Activated T-cell treated with anti-CD3 and anti-CD28 coated beads, Interleukin-2, amount 50 U/mL, for 72 hours (primary cell): ENCODE data around the gene CDK5R2. TPM values are rescaled to one million over a fixed set of nuclear protein-coding genes. Genes with fewer than 3 reads are reported as not detected.

Experiments
- ATAC-seq, 2 donors: fragments of 150-1000 bp; cut with Tn5 transposase; replicated peaks in 1 of 2; 2 replicates each; pipeline ENCODE4 v1.10.0; 2021; ENCODE audit warnings: moderate library complexity in 2 of 2, mild to moderate bottlenecking in 1 of 2
- DNase-seq, 2 donors: peaks; one replicate each; pipeline ENCODE4 v3.0.0; 2021 to 2022; ENCODE audit warnings: mixed read lengths in 1 of 2
- H3K27ac Mint-ChIP-seq: one replicate; pipeline ENCODE4 v1.8.0; 2022; ENCODE audit warnings: mild to moderate bottlenecking, moderate library complexity, mixed read lengths
- H3K27me3 Mint-ChIP-seq: one replicate; pipeline ENCODE4 v1.8.0; 2022; ENCODE audit warnings: low read depth, mixed read lengths
- H3K36me3 Mint-ChIP-seq, 2 donors: one replicate each; pipeline ENCODE4 v1.8.0; 2022; ENCODE audit warnings: mixed read lengths in 2 of 2, mild to moderate bottlenecking in 1 of 2; ENCODE audit not compliant: insufficient read depth in 2 of 2
- H3K4me1 Mint-ChIP-seq: one replicate; pipeline ENCODE4 v1.8.0; 2022; ENCODE audit warnings: low read depth, mixed read lengths
- H3K4me3 Mint-ChIP-seq, 2 donors: one replicate each; pipeline ENCODE4 v1.8.0; 2022; ENCODE audit warnings: mild to moderate bottlenecking in 2 of 2, mixed read lengths in 2 of 2, moderate library complexity in 2 of 2
- H3K9me3 Mint-ChIP-seq, 2 donors: one replicate each; pipeline ENCODE4 v1.8.0; 2022; ENCODE audit warnings: mixed read lengths in 2 of 2
- total RNA-seq, 2 donors: library from RNA; stranded (reverse); gene quantifications; one replicate each; pipeline ENCODE4 v1.2.3, GENCODE V29; 2022

The CDK5R2 gene
- total RNA-seq, 2 donors from 2014 or later = not detected

GRCh38 chr2:218970894-218971293 lies 11.4 kb downstream of the CDK5R2 start:
- ATAC-seq = no peak
- Mint-ChIP-seq H3K27me3 (peaks cover 46% of the 10 kb centered on the region), H3K36me3 (no peaks in the 10 kb centered on the region), H3K27ac (no peak overlapping the region), H3K4me1 (no peaks in the 10 kb centered on the region), H3K4me3 (no peak overlapping the region), H3K9me3 (no peaks in the 10 kb centered on the region)
- DNase-seq = no peak

DNA sequence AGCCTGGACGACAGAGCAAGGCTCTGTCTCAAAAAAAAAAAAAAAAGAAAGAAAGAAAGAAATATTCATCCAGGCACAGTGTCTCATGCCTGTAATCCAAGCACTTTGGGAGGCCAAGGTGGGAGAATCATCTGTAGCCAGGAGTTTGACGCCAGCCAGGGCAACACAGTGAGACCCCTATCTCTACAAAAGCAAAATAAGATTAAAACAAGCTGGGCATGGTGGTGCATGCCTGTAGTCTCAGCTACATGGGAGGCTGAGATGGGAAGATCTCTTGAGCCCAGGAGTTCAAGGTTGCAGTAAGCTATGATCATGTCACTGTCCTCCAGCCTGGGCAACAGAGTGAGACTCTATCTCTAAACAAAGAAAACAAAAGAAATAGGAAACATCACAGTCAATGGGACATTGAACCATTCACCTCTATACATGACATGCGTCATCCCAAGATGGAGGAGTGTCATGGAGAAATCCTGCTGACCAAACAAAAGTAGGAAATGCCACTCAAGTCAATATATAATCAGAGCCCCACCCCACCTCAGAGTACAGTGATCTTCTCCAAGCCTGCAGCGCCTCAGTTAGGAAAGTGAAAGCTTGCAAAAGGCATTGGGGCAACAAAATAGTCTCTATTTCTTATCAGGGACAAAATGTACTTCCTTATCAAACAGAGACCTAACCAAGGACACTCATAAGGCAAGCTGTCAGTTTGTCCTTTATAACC lies 15.8 kb downstream of the CDK5R2 start:
- ATAC-seq (no peak), DNase-seq (no peak)
- no peaks in the 10 kb centered on the region for H3K9me3 Mint-ChIP-seq
- H3K4me1 Mint-ChIP-seq = peaks cover 9% of the 10 kb centered on the region
- H3K27ac Mint-ChIP-seq = no peak overlapping the region
- H3K4me3 Mint-ChIP-seq = no peak overlapping the region
- H3K27me3 Mint-ChIP-seq = peaks cover 45% of the 10 kb centered on the region
- no peaks in the 10 kb centered on the region for H3K36me3 Mint-ChIP-seq

- no peak overlapping the region for H3K27ac Mint-ChIP-seq
- ATAC-seq = peak; percentile 92
- H3K9me3 Mint-ChIP-seq = no peaks in the 10 kb centered on the region
- H3K4me1 Mint-ChIP-seq = peaks cover 31% of the 10 kb centered on the region
- peak overlapping the region; percentile 88 to 93 for H3K4me3 Mint-ChIP-seq
- peak; percentile 90 for DNase-seq
- H3K27me3 Mint-ChIP-seq = peaks cover 73% of the 10 kb centered on the region
- no peaks in the 10 kb centered on the region for H3K36me3 Mint-ChIP-seq
Measured at GRCh38 chr2:218979846-218980734, 20.6 kb downstream of the CDK5R2 start.

GRCh38 chr2:218980735-218981389 lies 21.4 kb downstream of the CDK5R2 start:
- peaks cover 71% of the 10 kb centered on the region for H3K27me3 Mint-ChIP-seq
- peaks cover 31% of the 10 kb centered on the region for H3K4me1 Mint-ChIP-seq
- H3K4me3 Mint-ChIP-seq = peak overlapping the region; percentile 71 to 86
- H3K9me3 Mint-ChIP-seq = no peaks in the 10 kb centered on the region
- DNase-seq (no peak), ATAC-seq (no peak)
- H3K36me3 Mint-ChIP-seq = no peaks in the 10 kb centered on the region
- H3K27ac Mint-ChIP-seq = peak overlapping the region; percentile 43

GRCh38 chr2:218981390-218981880 lies 22.0 kb downstream of the CDK5R2 start:
- DNase-seq (no peak), ATAC-seq (peak; percentile 3 to 10)
- H3K27me3 Mint-ChIP-seq = peaks cover 71% of the 10 kb centered on the region
- H3K4me1 Mint-ChIP-seq = peaks cover 31% of the 10 kb centered on the region
- peak overlapping the region; percentile 71 to 86 for H3K4me3 Mint-ChIP-seq
- peak overlapping the region; percentile 43 for H3K27ac Mint-ChIP-seq
- H3K9me3 Mint-ChIP-seq = no peaks in the 10 kb centered on the region
- H3K36me3 Mint-ChIP-seq = no peaks in the 10 kb centered on the region

DNA sequence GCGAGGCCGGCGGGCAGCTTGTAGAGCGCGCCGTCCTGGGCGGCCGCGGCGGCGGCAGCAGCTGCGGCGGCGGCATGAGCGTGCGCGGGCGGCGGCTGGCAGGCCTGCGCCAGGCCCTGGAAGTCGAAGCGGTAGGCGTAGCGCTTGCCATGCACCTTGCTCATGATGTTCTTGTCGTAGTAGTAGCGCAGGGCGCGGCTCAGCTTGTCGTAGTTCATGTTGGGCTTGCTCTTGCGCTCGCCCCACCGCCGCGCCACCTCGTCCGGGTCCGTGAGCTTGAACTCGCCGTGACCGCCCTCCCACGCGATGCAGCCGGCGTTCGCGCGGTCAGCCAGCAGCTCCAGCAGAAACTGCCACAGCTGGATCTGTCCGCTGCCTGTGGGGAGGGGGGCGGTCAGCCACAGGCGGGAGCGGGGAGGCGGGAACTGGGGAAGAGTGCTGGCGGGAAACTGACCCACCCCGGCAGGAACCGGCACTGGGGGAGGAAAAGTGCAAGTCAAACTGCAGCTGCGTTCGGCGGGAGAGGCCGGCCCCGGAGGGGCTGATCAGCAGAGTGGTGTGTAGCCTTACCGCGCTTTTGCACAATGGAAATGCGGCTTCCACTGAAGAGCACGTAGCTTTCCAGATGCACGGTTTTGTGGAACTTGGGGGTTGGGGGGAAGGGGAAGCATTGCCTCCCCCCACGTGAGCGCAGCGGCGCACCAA lies 22.6 kb downstream of the CDK5R2 start:
- Mint-ChIP-seq H3K36me3 (no peaks in the 10 kb centered on the region), H3K4me3 (peak overlapping the region; percentile 70 to 72), H3K9me3 (no peaks in the 10 kb centered on the region), H3K4me1 (peaks cover 31% of the 10 kb centered on the region), H3K27ac (no peak overlapping the region), H3K27me3 (peaks cover 71% of the 10 kb centered on the region)
- ATAC-seq (peak; percentile 35 to 36), DNase-seq (peak in 1 of 2 donors; percentile 49)

DNA sequence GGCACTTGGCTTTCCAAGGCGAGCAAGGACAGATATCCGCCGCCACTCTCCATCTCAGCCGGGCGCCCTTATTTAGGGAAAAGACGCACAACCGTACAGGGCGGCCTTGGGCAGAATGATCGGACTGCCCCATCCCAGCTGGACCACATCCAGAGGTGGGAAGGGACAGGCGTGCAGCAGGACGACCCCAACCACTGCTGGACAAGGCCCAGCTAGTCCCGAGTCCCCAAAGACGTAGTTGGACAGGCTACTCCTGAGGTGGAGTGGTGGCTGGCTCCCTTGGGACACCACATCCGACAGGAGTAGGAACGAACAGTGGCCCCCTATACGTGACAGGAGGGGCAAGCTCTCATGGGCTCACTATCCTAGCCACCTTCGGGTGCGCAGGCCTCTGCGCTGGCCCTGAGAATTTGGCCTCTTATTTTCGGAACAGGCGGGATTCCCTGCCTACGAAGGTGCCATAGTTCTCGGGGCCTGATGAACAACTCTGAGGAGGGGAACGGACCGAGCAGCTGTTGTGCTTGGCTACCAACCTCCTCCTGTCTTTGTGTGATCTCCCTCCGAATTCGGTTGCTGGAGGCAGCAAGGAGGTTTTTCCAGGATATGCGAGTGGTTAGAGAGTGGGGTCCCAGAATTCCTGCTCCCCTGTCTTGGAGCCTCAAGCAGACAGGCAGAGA lies 23.3 kb downstream of the CDK5R2 start:
- H3K27ac Mint-ChIP-seq = no peak overlapping the region
- peaks cover 72% of the 10 kb centered on the region for H3K27me3 Mint-ChIP-seq
- peak overlapping the region; percentile 70 to 72 for H3K4me3 Mint-ChIP-seq
- DNase-seq = no peak
- H3K4me1 Mint-ChIP-seq = peaks cover 31% of the 10 kb centered on the region
- ATAC-seq = no peak
- no peaks in the 10 kb centered on the region for H3K36me3 Mint-ChIP-seq
- no peaks in the 10 kb centered on the region for H3K9me3 Mint-ChIP-seq

DNA sequence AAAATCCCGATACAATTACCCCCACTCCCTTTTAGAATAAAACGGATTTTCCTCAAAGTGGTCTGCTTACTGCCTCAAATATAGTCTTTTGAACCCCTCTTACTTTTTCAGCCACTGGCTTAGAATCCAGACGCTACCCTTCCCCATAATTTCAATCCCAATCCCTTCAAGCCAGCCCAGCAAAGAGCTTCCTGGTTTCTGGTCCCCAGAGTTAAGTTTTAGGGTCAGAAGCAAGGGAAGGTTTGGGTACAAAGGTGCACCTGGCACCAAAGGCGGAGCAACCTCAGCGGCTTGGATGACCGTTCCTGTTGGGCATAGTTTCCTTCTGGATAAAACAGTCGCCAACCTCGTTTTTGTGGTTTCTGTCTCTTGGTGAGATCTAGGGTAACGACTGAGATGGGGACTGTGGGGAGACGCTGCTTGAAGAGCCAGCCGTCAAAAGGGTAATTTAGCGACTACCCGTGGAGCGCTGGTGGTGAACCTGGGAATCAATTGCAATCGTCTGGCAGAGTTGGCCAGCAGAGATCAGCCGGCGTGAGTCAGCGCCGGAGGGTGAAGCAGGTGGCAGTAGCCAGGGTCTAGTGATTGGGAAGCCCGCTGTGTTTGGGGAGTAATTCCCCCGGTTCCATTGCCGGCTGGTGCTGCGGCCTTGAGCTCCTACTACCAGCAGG lies 23.9 kb downstream of the CDK5R2 start:
- DNase-seq (no peak), ATAC-seq (no peak)
- Mint-ChIP-seq H3K4me3 (no peak overlapping the region), H3K9me3 (no peaks in the 10 kb centered on the region), H3K4me1 (peaks cover 31% of the 10 kb centered on the region), H3K36me3 (no peaks in the 10 kb centered on the region), H3K27me3 (peaks cover 73% of the 10 kb centered on the region), H3K27ac (no peak overlapping the region)

- no peaks in the 10 kb centered on the region for H3K36me3 Mint-ChIP-seq
- no peak for DNase-seq
- H3K27ac Mint-ChIP-seq = no peak overlapping the region
- H3K4me3 Mint-ChIP-seq = peak overlapping the region in 1 of 2 donors; percentile 27
- H3K9me3 Mint-ChIP-seq = no peaks in the 10 kb centered on the region
- peaks cover 77% of the 10 kb centered on the region for H3K27me3 Mint-ChIP-seq
- ATAC-seq = no peak
- H3K4me1 Mint-ChIP-seq = peaks cover 31% of the 10 kb centered on the region
Measured at GRCh38 chr2:218983934-218984238, 24.4 kb downstream of the CDK5R2 start.

DNA sequence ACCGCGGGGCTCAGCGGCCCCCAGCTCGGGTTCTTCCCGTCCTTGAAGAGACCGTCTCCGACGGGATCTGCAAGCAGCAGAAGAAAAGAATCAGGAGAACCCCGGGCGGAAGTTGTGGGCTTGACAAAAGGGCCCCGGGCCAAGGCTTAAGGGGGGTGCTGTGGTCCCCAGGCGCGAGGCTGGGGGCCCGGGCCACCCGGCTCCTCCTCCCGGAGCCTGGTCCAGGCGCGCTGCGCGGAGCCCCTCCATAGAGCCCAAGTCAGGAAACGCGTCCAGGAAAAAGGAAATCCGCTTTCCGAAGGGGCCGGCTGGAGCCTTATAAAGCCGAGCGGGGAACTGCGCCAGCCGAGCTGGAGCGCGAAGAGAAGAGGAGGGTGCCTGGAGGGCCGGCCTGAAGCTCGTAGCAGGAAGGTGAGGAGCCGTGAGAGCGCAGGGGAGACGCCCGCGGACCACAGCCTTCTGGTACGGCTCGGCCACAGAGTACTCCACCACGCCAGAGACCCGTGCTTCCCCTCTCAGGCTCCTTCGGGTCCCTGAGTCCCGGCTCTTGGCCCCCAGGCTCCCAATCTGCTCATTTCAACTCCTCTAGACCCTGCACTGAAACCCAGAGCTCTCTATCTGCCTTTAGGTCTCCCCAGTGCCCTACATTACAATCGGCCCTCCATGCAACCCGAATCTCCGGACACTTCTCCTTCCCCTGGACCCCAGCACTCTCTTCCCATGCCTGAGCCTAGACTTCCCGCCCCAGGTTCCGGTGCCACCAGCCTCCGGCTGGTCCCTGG lies 25.0 kb downstream of the CDK5R2 start:
- H3K4me1 Mint-ChIP-seq = peaks cover 30% of the 10 kb centered on the region
- no peaks in the 10 kb centered on the region for H3K36me3 Mint-ChIP-seq
- no peak for DNase-seq
- ATAC-seq = no peak
- H3K9me3 Mint-ChIP-seq = no peaks in the 10 kb centered on the region
- peak overlapping the region; percentile 15 to 43 for H3K4me3 Mint-ChIP-seq
- peaks cover 83% of the 10 kb centered on the region for H3K27me3 Mint-ChIP-seq
- H3K27ac Mint-ChIP-seq = no peak overlapping the region

- Mint-ChIP-seq H3K4me3 (peak within 1 kb of the TSS; percentile 15 to 43), H3K9me3 (no peaks in the 10 kb centered on the region), H3K27ac (no peak within 1 kb of the TSS), H3K4me1 (peaks cover 24% of the 10 kb centered on the region), H3K36me3 (no peaks in the 10 kb centered on the region), H3K27me3 (peaks cover 86% of the 10 kb centered on the region)
- ATAC-seq = no peak
- DNase-seq = no peak
Measured at GRCh38 chr2:218985021-218985324, 25.5 kb downstream of the CDK5R2 start, which contains the start of gene FEV. Gene FEV, minus strand, starts transcription at chr2:218985184. Its CDS starts 109 bp downstream, at chr2:218985075.
